NCI-H510A (cell line): Measurements from ENCODE around the gene NCAM1.
A peak's percentile ranks its signal among the peaks of the same experiment; 100 is the strongest.
"Not testable (repeated sequence)": the region's sequence is repeated elsewhere in the genome, so short reads cannot be mapped to it uniquely, and the experiment has no call there.

ENCODE experiments used
- DNase-seq: peaks from one replicate; lab custom pipeline; 2025; lab: John Stamatoyannopoulos, UW

NCAM1 gene

DNA sequence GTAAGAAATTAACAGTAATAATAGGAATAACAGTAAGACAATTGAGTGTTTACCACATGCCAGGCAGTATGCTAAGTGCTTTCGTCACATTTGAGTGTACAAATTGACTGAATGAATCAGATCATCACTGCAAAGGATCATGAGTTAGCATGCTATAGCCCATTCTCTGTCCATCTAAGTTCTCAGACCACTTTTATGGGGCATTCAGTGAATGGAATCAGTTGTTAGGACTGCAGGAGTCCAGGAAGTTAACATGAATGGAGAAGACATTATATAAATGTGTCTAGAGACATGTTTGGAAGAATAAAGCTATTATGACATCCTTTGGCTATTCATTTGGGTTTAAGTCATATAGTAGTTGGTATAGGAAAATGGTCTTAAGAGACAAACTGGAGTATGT lies 59.9 kb downstream of the NCAM1 start:
- no peak for DNase-seq

DNA sequence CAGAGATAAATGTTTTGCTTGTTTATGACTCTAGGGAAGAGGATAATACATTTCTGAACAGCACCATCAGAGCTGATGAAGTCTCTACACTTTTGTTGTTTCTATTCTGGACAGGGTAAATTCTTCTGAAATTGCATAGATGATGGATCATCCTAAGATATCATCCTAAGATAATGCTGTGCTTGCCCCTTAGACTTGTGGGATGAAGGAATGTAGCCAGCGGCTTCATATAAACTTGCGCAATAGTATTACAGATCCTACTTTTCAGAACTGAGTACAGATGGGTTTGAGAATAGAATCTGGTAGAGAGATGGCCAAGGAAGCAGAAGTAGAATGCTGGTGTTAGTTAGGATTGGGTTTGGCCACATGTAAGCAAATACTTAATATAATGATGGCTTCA lies 61.0 kb downstream of the NCAM1 start:
- DNase-seq = no peak

GRCh38 chr11:113023228-113023627 lies 62.0 kb downstream of the NCAM1 start:
- no peak for DNase-seq

DNA sequence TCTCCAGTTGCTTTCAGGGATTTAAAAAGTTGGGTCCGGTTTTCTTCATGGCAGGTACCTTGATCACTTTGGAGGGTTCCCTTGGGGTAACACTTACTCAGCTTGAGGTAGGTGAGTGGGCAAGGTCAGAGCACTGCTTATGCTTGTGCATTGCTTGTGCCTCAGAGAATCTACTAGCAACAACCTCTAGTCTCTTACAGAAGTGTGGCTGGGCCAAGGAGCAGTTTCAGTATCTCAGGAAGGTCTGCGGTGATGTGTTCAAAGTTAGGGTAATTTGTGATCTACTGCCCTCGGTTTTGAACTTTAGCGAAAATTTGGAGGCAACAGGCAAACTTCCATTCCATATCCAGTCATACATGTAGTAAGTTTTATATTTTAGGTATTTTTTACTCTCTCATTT lies 62.8 kb downstream of the NCAM1 start:
- DNase-seq = no peak

DNA sequence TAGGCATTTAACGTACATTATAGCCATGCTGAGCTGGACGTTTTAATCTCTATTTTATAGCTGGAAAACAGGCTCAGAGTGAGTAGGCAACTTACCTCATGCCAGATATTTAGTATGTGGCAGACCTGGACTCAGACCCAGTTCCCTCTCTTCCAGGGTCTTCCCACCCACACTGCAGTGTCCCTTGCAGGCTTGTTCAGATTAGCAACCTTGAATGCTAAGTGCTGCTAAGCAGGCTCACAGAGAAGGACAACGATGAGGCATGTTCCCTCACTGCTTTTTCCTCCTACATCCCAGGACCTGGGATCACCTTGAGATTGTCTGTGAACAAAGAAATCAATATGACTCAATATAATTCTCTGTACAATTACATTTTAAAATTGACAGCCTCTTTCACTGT lies 65.6 kb downstream of the NCAM1 start:
- DNase-seq = no peak

GRCh38 chr11:113034576-113034975 lies 73.4 kb downstream of the NCAM1 start:
- no peak for DNase-seq

- no peak for DNase-seq
These were observed 74.5 kb downstream of the NCAM1 start for GRCh38 chr11:113035708-113036107.

DNA sequence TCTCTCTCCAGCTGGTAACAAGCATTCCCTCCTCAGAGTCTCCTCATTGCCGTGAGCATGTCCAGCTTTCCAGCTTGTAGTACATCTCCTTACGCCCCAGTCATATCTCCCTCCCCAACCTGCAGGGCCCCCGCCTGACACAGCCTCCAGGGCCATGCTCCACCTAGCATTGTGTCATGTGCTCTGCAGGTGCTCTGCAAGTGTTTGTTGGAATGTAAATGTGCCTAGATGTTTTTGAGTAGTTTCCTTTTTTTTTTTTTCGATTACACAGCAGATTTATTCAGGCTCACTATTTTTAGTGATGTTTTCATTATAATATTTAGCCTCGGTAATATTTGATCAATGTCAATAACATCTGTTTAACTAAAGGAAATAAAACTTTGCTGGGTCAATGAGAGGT lies 82.5 kb downstream of the NCAM1 start:
- no peak for DNase-seq

DNA sequence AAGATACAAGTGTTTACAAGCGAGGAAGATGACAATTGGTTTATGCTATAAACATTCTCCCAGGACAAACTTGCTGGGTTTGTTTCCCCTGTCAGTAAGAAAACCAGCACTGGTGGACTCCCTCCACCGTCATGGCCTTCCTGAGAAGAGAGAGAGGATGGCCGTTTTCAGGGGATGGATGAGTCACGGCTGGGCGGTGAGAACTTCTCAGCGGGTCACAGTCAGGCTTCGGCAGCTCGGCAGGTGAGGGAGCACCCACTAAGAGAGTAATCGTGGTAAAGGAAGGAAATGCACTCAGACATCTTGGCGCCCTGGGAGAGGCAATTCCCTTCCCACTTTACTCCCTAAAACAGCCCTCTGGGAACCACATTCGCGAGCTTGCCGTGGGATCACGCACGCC lies 83.9 kb downstream of the NCAM1 start:
- peak; percentile 21 for DNase-seq

DNA sequence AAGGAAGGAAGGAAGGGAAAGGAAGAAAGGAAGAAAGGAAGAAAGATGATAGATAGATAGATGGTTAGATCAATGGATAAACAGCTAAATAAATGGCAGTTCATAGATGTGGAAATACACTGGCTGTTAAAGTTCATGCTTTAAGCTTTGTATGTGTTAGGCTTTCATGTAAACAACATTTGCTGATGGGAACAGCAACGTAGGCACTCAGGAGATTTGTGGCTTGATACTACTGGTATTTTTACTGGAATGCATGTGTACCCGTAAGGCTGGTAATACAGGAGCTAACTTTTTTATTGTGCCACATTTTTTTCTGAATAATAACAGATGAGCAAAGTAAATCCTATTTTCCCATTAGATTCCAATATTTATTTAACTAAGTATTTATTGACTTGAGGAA lies 85.6 kb downstream of the NCAM1 start:
- no peak for DNase-seq

- DNase-seq = no peak
These were observed 87.9 kb downstream of the NCAM1 start for GRCh38 chr11:113048820-113049768.

DNA sequence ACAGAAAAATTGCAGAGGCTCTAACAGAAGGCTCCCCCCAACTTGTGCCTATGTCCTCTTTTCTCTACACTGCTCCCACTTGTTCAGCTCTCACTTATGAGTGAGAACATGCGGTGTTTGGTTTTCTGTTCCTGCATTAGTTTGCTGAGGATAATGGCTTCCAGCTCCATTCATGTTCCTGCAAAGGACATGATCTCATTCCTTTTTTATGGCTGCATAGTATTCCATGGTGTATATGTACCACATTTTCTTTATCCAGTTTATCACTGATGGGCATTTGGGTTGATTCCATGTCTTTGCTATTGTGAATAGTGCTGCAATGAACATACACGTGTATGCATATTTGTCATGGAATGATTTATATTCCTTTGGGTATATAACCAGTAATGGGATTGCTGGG lies 91.8 kb downstream of the NCAM1 start:
- not testable (repeated sequence) for DNase-seq

DNA sequence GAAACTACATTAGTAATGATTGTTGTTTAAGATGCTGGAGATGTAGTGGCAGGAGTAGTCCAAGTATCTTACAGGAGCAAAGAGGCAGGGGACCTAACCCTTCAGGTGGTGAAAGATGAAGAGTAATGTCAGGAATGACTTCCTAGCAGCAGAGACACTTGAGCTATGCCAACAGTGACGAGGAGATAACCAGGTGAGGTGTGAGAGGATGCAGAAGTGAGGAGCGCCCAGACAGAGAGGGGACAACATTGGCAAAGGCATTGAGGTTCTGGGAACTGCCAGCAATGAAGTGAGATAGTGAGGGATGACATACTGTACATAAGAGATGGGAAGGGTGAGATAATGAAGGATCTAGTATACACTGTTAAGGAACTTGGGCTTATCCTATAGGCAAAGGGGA lies 95.8 kb downstream of the NCAM1 start:
- DNase-seq = no peak

- no peak for DNase-seq
These were observed 98.3 kb downstream of the NCAM1 start for GRCh38 chr11:113059548-113059947.

GRCh38 chr11:113065330-113065729 lies 104.1 kb downstream of the NCAM1 start:
- DNase-seq = no peak

- no peak for DNase-seq
These were observed 111.1 kb downstream of the NCAM1 start for GRCh38 chr11:113072237-113072858.

DNA sequence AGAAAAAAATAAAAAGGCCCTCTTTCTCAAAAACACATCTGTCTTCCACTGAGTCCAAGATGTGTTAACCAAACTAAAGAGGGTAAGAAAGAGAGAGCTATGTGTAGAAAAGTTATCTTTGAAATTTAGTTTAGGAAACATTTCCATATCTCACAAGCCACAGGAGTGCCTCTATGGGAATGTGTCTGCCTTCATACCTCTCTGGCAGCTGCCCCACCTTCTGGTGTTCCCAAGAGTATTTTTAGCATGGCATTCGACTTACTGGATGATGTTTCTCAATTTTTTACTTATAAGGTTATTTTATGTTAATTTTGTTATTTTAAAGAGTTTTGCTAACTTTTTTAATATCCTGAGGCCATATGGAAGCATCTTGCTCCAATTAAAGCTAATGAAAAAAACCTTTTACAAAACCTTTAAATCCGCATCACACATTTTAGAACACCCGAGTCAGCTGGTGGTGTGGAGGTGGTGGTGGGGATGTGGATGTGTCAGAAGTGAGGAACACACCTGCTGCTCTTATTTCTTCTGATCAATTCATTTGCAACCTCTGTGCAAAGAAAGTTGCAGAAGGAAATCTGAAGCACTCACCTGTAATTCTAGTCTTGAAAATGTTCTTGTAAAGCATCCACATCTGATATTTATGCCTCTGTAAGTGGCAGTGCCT lies 112.2 kb downstream of the NCAM1 start:
- DNase-seq = no peak

GRCh38 chr11:113075586-113076095 lies 114.4 kb downstream of the NCAM1 start:
- DNase-seq = no peak

- DNase-seq = no peak
These were observed 116.2 kb downstream of the NCAM1 start for GRCh38 chr11:113077379-113077778.

DNA sequence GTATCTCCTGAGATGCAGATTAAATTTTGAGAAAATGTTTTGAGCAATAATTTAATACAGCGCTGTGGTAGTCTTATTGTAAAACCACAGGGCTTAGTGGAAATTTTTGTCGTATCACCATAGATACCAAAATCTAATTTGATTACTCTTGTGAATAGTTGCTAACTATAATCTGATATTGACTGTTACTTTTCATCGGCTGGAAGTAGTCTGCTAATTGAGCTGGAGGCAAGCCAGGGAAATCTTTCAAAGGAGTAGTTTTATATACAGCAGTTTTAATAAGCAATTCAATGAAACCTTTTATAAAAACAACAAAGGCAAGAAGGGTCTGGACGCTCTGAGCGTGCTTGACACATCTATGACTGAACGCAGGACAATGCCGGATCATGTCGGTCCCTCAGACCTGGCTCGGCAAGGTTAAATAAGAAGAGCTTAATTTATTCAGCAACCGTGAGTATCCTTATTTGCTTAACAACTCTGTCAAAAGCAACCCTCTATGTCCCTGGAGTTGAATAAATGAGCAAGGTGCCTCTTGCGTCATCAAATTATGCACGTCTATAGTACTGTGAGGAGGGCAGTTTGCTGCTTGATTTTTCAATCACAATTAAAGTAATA lies 121.2 kb downstream of the NCAM1 start:
- DNase-seq = peak; percentile 71

- no peak for DNase-seq
These were observed 122.4 kb downstream of the NCAM1 start for GRCh38 chr11:113083571-113083970.

- DNase-seq = no peak
These were observed 123.1 kb downstream of the NCAM1 start for GRCh38 chr11:113084297-113084696.
